Osteocyte (in vitro differentiated cells): Measurements from ENCODE around the gene CTAGE4. TPM values are rescaled to one million over a fixed set of nuclear protein-coding genes. Genes with fewer than 3 reads are reported as not detected.
"Not testable (repeated sequence)": the region's sequence is repeated elsewhere in the genome, so short reads cannot be mapped to it uniquely, and the experiment has no call there.

ENCODE experiments used
- DNase-seq: peaks from one replicate; pipeline ENCODE4 v3.0.0; 2021; ENCODE audit warnings: mixed read lengths; ENCODE audit not compliant: unreplicated experiment; ENCODE audit errors: extremely low spot score
- H3K27ac Mint-ChIP-seq: one replicate; pipeline ENCODE4 v1.8.0; 2021; ENCODE audit warnings: mild to moderate bottlenecking, mixed read lengths; ENCODE audit not compliant: unreplicated experiment
- H3K27me3 Mint-ChIP-seq: one replicate; pipeline ENCODE4 v1.8.0; 2021; ENCODE audit warnings: mixed read lengths; ENCODE audit not compliant: unreplicated experiment
- H3K36me3 Mint-ChIP-seq: one replicate; pipeline ENCODE4 v1.8.0; 2021; ENCODE audit warnings: mixed read lengths; ENCODE audit not compliant: unreplicated experiment
- H3K4me1 Mint-ChIP-seq: one replicate; pipeline ENCODE4 v1.8.0; 2021; ENCODE audit warnings: mixed read lengths; ENCODE audit not compliant: unreplicated experiment
- H3K4me3 Mint-ChIP-seq: one replicate; pipeline ENCODE4 v1.8.0; 2021; ENCODE audit warnings: mild to moderate bottlenecking, moderate library complexity, mixed read lengths; ENCODE audit not compliant: unreplicated experiment
- H3K9me3 Mint-ChIP-seq: one replicate; pipeline ENCODE4 v1.8.0; 2021; ENCODE audit warnings: mixed read lengths; ENCODE audit not compliant: unreplicated experiment
- CTCF ChIP-seq: fragments of 200-600 bp; sonication (generic); IDR thresholded peaks from 2 replicates; pipeline ENCODE4 v1.5.0; 2021; ENCODE audit warnings: antibody characterized with exemption, mild to moderate bottlenecking, moderate library complexity
- long read RNA-seq: library from polyadenylated mRNA; unstranded; transcript quantifications from one replicate; pipeline ENCODE4 v2.0.0, GENCODE V29; 2021
- total RNA-seq: library from RNA; stranded (reverse); gene quantifications from 2 replicates; pipeline ENCODE4 v1.2.1, GENCODE V29; 2021

CTAGE4 gene
- total RNA-seq, result 1.3 TPM in 1 of 2 replicates, not detected in the other
- long read RNA-seq, result 0 reads

GRCh38 chr7:144183166-144183565 lies at the start of gene CTAGE4:
CTAGE4 (plus strand) TSS chr7:144183466; CDS start chr7:144183504, 38 bp downstream.
- H3K4me1 Mint-ChIP-seq, H3K27ac Mint-ChIP-seq, H3K27me3 Mint-ChIP-seq: not testable (repeated sequence)

GRCh38 chr7:144134116-144134515 lies 49.1 kb upstream of the CTAGE4 start:
- no peaks in the 10 kb centered on the region for H3K4me1 Mint-ChIP-seq
- H3K36me3 Mint-ChIP-seq, result no peaks in the 10 kb centered on the region
- no peak overlapping the region for H3K27ac Mint-ChIP-seq
- H3K4me3 Mint-ChIP-seq, result no peak overlapping the region
- H3K27me3 Mint-ChIP-seq, result no peaks in the 10 kb centered on the region
- H3K9me3 Mint-ChIP-seq, result no peaks in the 10 kb centered on the region
- DNase-seq, result no peak
- no peak for TF ChIP-seq CTCF

More at GRCh38 chr7:144183166-144183565, at the start of gene CTAGE4:
- not testable (repeated sequence) for H3K36me3 Mint-ChIP-seq, H3K9me3 Mint-ChIP-seq, DNase-seq, H3K4me3 Mint-ChIP-seq

- no peak overlapping the region for H3K4me3 Mint-ChIP-seq
- H3K4me1 Mint-ChIP-seq, result no peaks in the 10 kb centered on the region
- peaks cover 3% of the 10 kb centered on the region for H3K27me3 Mint-ChIP-seq
- DNase-seq, result no peak
- no peaks in the 10 kb centered on the region for H3K9me3 Mint-ChIP-seq
- H3K27ac Mint-ChIP-seq, result no peak overlapping the region
- no peak for TF ChIP-seq CTCF
- no peaks in the 10 kb centered on the region for H3K36me3 Mint-ChIP-seq
Observed at GRCh38 chr7:144137501-144137900, 45.8 kb upstream of the CTAGE4 start.

GRCh38 chr7:144142187-144142586 lies 41.1 kb upstream of the CTAGE4 start:
- no peak for TF ChIP-seq CTCF
- Mint-ChIP-seq H3K4me1 (no peaks in the 10 kb centered on the region), H3K36me3 (no peaks in the 10 kb centered on the region), H3K27ac (no peak overlapping the region), H3K27me3 (peaks cover 3% of the 10 kb centered on the region), H3K4me3 (no peak overlapping the region), H3K9me3 (peaks cover 7% of the 10 kb centered on the region)
- DNase-seq, result no peak

- H3K9me3 Mint-ChIP-seq, result peaks cover 18% of the 10 kb centered on the region
- no peaks in the 10 kb centered on the region for H3K4me1 Mint-ChIP-seq
- TF ChIP-seq CTCF, result no peak
- peaks cover 3% of the 10 kb centered on the region for H3K27me3 Mint-ChIP-seq
- H3K27ac Mint-ChIP-seq, result no peak overlapping the region
- no peak overlapping the region for H3K4me3 Mint-ChIP-seq
- no peaks in the 10 kb centered on the region for H3K36me3 Mint-ChIP-seq
- DNase-seq, result no peak
Observed at GRCh38 chr7:144144426-144144825, 38.8 kb upstream of the CTAGE4 start.

- H3K4me1 Mint-ChIP-seq, result no peaks in the 10 kb centered on the region
- H3K36me3 Mint-ChIP-seq, result no peaks in the 10 kb centered on the region
- H3K4me3 Mint-ChIP-seq, result no peak overlapping the region
- peaks cover 6% of the 10 kb centered on the region for H3K27me3 Mint-ChIP-seq
- DNase-seq, result no peak
- H3K27ac Mint-ChIP-seq, result no peak overlapping the region
- peaks cover 31% of the 10 kb centered on the region for H3K9me3 Mint-ChIP-seq
- no peak for TF ChIP-seq CTCF
Observed at GRCh38 chr7:144148224-144148827, 34.9 kb upstream of the CTAGE4 start.
